Activated CD4-positive, alpha-beta T cell treated with anti-CD3 and anti-CD28 coated beads, Interleukin-2, amount 10 ng/mL, durations not matched to agents 24 days and 14 days (primary cell): ENCODE results near the gene GJD4. TPM values are rescaled to one million over a fixed set of nuclear protein-coding genes. Genes with fewer than 3 reads are reported as not detected.

Source experiments
- DNase-seq: peaks from one replicate; pipeline ENCODE4 v3.0.0; 2022
- H3K27ac Mint-ChIP-seq: one replicate; pipeline ENCODE4 v1.8.0; 2022; ENCODE audit warnings: mild to moderate bottlenecking, mixed read lengths
- H3K27me3 Mint-ChIP-seq: one replicate; pipeline ENCODE4 v1.8.0; 2022; ENCODE audit warnings: mixed read lengths
- H3K36me3 Mint-ChIP-seq: one replicate; pipeline ENCODE4 v1.8.0; 2022; ENCODE audit warnings: low read depth, mild to moderate bottlenecking, mixed read lengths
- H3K4me1 Mint-ChIP-seq: one replicate; pipeline ENCODE4 v1.8.0; 2021; ENCODE audit warnings: mixed read lengths
- H3K4me3 Mint-ChIP-seq: one replicate; pipeline ENCODE4 v1.8.0; 2022; ENCODE audit warnings: mild to moderate bottlenecking, moderate library complexity, mixed read lengths
- H3K9me3 Mint-ChIP-seq: one replicate; pipeline ENCODE4 v1.8.0; 2021; ENCODE audit warnings: mixed read lengths
- intact Hi-C: fragments of 100-400 bp; cut with micrococcal nuclease; formaldehyde crosslinking; loops from one replicate; pipeline ENCODE4 v1.15.1; 2023
- total RNA-seq: library from RNA; stranded (reverse); gene quantifications from 2 replicates; pipeline ENCODE4 v1.2.3, GENCODE V29; 2022

GJD4 gene, protein sequence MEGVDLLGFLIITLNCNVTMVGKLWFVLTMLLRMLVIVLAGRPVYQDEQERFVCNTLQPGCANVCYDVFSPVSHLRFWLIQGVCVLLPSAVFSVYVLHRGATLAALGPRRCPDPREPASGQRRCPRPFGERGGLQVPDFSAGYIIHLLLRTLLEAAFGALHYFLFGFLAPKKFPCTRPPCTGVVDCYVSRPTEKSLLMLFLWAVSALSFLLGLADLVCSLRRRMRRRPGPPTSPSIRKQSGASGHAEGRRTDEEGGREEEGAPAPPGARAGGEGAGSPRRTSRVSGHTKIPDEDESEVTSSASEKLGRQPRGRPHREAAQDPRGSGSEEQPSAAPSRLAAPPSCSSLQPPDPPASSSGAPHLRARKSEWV
- not detected in 2 replicates for total RNA-seq

DNA sequence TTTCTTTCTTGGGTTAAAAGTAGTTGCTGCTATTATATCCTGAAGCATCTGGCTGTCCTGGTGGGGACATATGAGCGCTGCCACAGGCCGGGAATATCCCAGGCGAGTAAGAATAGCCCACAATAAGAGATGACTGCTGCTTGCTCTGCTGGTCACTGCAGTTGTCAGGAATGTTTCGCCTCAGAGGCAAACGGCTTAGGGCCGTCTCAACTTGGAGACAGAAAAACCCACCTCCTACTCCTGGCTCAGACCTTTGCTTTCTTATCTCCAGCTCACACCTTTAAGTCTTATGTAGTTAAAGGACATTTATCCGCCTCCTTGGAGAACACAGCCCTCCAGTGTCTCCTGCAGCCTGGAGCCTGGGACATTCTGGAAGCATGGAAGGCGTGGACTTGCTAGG lies at the start of gene GJD4:
GJD4 (plus strand) TSS at position 151 of the 400 bp plus-strand sequence; CDS start at position 378, 227 bp downstream.
- Mint-ChIP-seq H3K36me3 (no peaks in the 10 kb centered on the region), H3K27me3 (peaks cover 34% of the 10 kb centered on the region), H3K4me3 (no peak within 1 kb of the TSS), H3K27ac (no peak within 1 kb of the TSS), H3K9me3 (peaks cover 6% of the 10 kb centered on the region), H3K4me1 (peaks cover 6% of the 10 kb centered on the region)
- intact Hi-C loops = no loop called here
- DNase-seq = no peak

DNA sequence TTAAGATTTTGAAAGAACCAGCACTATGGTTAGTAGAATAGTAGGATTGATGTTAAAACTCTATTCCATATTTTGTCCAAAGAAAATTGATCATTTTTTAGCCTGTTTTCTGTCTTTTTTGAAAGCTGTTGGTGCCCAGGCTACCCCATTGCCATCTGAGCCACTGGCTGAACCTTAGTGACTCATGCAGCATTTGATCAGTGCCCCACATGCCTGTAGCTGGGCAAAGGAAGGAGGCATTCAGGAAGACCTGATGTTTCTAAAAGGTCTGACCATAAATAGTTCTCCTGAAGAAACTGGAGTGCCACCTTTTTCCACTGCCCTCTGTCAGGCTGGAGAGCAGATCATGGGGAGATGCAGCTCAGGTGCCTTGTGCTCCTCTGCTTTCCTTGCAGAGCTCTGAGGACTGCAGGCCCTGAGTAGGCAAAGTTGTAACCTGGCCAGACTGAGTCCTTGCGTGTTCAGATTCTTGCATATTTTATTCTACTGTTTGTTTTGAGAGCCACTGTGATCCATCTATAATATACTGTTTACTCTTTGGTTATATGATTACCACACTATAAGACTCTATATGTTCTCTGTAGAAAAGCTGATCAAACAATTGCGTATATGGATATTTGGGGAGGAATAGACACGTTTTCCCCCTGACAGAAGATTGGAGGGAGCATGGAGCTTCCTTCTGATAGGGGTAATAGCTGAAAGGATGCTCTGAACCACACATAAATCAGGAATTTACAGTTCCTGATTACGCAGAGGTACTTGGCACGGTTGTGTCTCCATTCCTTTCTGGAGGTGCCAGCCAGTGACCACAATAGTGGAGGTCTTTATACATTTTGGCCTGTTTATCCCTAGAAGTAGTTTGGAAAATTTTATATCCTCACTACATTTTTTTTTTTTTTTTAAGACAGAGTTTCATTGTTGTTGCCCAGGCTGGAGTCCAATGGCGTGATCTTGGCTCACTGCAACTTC lies 48.9 kb upstream of the GJD4 start:
- Mint-ChIP-seq H3K4me3 (no peak overlapping the region), H3K27me3 (no peaks in the 10 kb centered on the region), H3K4me1 (peaks cover 3% of the 10 kb centered on the region), H3K9me3 (no peaks in the 10 kb centered on the region), H3K27ac (no peak overlapping the region), H3K36me3 (peaks cover 13% of the 10 kb centered on the region)
- no peak for DNase-seq
- intact Hi-C loops = no loop called here

DNA sequence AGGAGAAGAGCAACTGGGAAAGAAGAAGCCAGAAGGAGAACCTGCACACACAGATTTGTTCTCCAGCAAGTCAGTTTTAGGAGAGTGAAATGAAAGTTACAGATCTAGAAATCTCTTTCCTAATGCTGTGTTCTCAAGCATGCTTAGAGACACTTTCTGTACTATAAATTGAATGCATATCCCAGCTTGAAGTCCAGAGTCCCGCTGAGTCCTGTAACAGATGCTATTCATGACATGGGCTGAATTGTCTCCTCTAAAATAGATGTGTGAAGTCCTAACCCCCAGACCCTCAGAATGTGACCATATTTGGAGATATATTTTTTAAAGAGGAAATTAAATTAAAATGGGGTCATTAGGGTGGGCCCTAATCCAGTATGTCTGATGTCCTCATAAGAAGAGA lies 46.9 kb upstream of the GJD4 start:
- DNase-seq = no peak
- H3K9me3 Mint-ChIP-seq = no peaks in the 10 kb centered on the region
- no peak overlapping the region for H3K4me3 Mint-ChIP-seq
- peaks cover 5% of the 10 kb centered on the region for H3K4me1 Mint-ChIP-seq
- no peak overlapping the region for H3K27ac Mint-ChIP-seq
- H3K36me3 Mint-ChIP-seq = peaks cover 11% of the 10 kb centered on the region
- H3K27me3 Mint-ChIP-seq = no peaks in the 10 kb centered on the region
- intact Hi-C loops = no loop called here

DNA sequence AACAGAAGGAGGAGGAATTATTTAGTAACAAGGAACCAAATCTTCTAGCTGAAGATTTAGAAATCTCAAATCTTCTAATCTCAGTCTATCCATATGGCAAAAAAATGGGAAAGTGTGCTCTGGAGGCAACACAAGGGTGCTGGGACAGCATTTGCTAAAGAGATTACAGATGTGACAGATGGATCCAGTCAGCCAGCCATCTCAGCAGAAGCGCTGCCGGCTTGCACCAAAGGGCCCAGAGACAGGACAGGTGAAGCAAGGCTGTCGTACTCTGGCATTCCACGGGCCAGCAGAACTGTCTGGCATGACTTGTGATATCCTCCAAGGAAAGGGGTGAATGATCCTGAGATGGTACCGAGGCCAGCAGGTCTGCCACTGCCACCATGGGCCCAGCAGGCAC lies 45.7 kb upstream of the GJD4 start:
- no peak overlapping the region for H3K27ac Mint-ChIP-seq

DNA sequence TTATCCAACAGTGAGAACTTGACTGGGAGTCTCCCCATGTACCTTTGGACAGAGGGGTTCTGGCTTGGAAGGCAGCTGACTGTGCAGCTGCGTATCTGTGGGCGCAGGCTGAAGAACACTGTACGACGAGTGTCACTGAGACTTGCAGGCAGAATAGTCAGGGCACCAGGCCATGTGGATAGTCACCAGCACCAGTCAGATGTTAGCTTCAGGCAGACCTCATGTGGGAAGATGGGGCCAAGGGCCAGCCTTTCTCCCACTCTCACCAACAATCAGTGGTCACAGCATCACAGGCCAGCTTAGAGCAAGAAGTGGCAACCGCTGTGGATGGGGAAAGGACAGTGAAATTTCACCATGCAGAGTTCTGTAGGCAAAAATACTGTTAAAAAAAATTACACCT lies 43.4 kb upstream of the GJD4 start:
- no peak overlapping the region for H3K4me3 Mint-ChIP-seq
- H3K36me3 Mint-ChIP-seq = peaks cover 14% of the 10 kb centered on the region
- H3K27me3 Mint-ChIP-seq = no peaks in the 10 kb centered on the region
- intact Hi-C loops = loop anchor here (10.0 kb wide), 3 partner anchors 207 to 437 kb away; partner anchors contain the start of gene CREM
- H3K9me3 Mint-ChIP-seq = no peaks in the 10 kb centered on the region
- H3K4me1 Mint-ChIP-seq = peaks cover 10% of the 10 kb centered on the region
- no peak for DNase-seq
- H3K27ac Mint-ChIP-seq = peak overlapping the region; percentile 40

More for the DNA sequence above, 45.7 kb upstream of the GJD4 start:
- intact Hi-C loops = no loop called here
- peaks cover 8% of the 10 kb centered on the region for H3K4me1 Mint-ChIP-seq
- no peak for DNase-seq
- no peaks in the 10 kb centered on the region for H3K9me3 Mint-ChIP-seq
- peaks cover 11% of the 10 kb centered on the region for H3K36me3 Mint-ChIP-seq
- no peak overlapping the region for H3K4me3 Mint-ChIP-seq
- H3K27me3 Mint-ChIP-seq = no peaks in the 10 kb centered on the region

DNA sequence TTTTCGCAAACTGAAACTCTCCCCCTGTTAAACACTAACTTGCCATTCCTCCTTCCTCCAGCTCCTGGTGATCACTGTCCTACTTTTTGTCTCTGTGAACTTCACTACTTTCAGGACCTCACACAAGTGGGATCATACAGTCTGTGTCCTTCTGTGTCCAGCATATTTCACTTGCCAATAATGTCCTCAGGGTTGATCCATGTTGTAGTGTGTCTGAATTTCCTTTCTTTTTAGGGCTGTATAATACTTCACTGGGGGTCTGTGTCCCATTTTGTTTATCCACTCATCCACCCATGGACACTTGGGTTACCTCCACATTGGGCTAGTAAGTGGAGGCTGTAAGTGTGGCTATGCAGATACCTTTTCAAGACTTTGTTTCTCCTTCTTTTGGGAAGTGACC lies 42.7 kb upstream of the GJD4 start:
- no peak overlapping the region for H3K4me3 Mint-ChIP-seq
- DNase-seq = no peak
- peaks cover 14% of the 10 kb centered on the region for H3K36me3 Mint-ChIP-seq
- no peak overlapping the region for H3K27ac Mint-ChIP-seq
- H3K9me3 Mint-ChIP-seq = no peaks in the 10 kb centered on the region
- H3K27me3 Mint-ChIP-seq = no peaks in the 10 kb centered on the region
- intact Hi-C loops = loop anchor here (10.0 kb wide), 3 partner anchors 208 to 438 kb away; partner anchors contain the start of gene CREM
- peaks cover 10% of the 10 kb centered on the region for H3K4me1 Mint-ChIP-seq

DNA sequence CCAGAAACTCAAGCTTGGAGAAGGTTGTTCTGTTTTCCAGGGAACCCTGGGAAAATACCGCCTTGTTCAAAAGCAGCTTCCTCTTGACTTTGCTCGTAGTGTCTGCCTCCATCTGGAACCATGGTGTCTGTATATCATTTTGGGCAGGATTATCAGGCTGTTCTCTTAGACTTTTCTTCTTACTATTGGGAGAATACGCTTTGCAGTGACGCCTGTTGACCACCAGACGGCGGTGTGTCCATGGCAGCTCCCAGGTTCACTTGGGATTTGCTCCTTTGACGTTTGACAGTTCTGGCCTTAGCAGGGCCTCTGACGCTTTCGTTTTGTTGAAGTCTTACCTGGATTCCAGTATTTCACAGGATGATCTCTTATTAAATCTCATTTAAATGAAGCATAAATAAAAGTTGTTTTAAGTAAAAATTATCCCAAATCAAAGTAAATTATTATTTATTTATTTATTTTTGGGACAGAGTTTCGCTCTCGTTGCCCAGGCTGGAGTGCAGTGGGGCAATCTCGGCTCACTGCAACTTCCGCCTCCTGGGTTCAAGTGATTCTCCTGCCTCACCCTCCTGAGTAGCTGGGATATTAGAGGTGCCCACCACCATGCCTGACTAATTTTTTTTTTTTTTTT lies 41.8 kb upstream of the GJD4 start:
- H3K27ac Mint-ChIP-seq = peak overlapping the region; percentile 66
- no peaks in the 10 kb centered on the region for H3K9me3 Mint-ChIP-seq
- no peak overlapping the region for H3K4me3 Mint-ChIP-seq
- peaks cover 14% of the 10 kb centered on the region for H3K36me3 Mint-ChIP-seq
- intact Hi-C loops = loop anchor here (10.0 kb wide), 3 partner anchors 209 to 439 kb away; partner anchors contain the start of gene CREM
- peaks cover 10% of the 10 kb centered on the region for H3K4me1 Mint-ChIP-seq
- H3K27me3 Mint-ChIP-seq = no peaks in the 10 kb centered on the region
- peak; percentile 81 for DNase-seq

DNA sequence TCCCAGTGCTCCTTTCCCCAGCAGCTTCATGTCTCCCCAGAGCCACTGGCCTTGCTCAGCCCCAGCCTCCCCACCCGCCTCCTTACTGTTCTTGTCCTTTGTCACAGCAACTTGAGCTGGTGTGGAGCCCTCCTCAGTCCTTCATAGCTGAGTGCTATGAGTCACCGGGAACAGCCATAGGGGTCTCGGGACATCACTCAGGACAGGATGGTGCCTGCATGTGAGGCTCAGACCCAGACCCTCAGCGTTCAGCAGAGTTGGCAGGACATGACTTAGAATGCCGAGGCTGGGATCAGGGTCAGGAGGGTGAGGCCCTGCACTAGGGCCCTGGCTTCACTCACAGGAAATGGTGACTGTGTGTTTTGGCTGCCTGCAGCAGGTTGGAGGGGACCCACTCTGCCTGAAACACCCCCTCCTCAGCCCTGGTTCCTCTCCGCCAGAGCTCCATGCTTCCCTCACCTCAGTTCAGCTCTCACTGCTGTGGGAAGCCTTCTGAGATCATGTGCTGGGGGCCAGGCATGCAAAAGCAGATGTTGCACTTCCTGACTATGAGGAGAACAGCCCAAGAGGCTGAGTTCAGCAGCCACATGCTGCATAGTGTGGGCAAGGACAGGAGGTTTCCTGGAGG lies 40.7 kb upstream of the GJD4 start:
- H3K27ac Mint-ChIP-seq = peak overlapping the region; percentile 15
- H3K36me3 Mint-ChIP-seq = peaks cover 16% of the 10 kb centered on the region
- no peaks in the 10 kb centered on the region for H3K9me3 Mint-ChIP-seq
- intact Hi-C loops = loop anchor here (10.0 kb wide), 3 partner anchors 210 to 440 kb away; partner anchors contain the start of gene CREM
- H3K4me1 Mint-ChIP-seq = peaks cover 10% of the 10 kb centered on the region
- no peak overlapping the region for H3K4me3 Mint-ChIP-seq
- no peaks in the 10 kb centered on the region for H3K27me3 Mint-ChIP-seq
- no peak for DNase-seq

DNA sequence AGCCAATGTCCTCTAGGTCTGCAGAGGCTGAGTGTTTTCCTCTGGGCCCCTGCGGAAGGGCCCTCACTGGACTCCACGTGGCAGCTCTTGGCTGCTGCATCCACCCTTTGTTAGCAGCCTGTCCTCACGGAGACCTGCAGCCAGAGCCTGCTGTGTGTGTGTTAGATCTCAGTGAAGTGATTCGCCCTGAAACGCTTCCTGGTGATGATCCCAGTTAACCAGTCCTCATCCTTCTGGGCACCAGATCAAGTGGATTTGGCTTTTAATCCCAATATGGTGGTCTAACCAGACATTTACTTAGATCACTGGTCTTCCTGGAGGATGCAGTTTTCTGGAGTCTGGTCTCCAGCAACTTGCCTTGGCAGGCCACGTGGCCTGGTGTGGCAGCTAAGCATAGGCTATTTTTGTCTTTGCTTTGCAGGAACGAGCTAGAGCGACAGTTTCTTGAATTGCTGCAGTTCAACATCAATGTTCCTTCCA lies 39.5 kb upstream of the GJD4 start:
- no peak overlapping the region for H3K4me3 Mint-ChIP-seq
- intact Hi-C loops = loop anchor here (10.0 kb wide), 3 partner anchors 211 to 441 kb away; partner anchors contain the start of gene CREM
- peak overlapping the region; percentile 53 for H3K27ac Mint-ChIP-seq

DNA sequence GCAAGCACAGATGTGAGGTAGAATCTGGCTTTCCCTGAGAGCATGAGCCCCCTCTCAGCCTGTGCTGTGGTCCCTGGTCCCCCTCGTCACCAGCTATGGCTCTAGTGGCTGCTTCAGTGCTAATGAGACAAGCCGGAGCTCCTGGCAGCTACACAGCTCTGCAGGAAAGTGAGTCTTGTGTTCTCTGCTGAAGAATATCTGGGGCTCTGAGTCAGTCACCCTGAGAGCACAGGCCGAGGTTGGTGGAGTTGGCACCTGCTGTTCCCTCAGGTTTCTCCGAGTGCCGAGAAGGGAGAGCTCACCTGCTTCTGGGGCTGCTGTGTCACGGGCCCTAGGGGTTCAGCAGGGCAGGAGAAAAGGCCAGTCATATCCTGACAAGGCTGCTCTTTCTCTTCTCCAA lies 37.2 kb upstream of the GJD4 start:
- peaks cover 23% of the 10 kb centered on the region for H3K36me3 Mint-ChIP-seq
- peaks cover 10% of the 10 kb centered on the region for H3K4me1 Mint-ChIP-seq
- no peak for DNase-seq
- no peaks in the 10 kb centered on the region for H3K9me3 Mint-ChIP-seq
- no peak overlapping the region for H3K4me3 Mint-ChIP-seq
- H3K27me3 Mint-ChIP-seq = no peaks in the 10 kb centered on the region
- no peak overlapping the region for H3K27ac Mint-ChIP-seq
- intact Hi-C loops = loop anchor here (10.0 kb wide), 3 partner anchors 213 to 443 kb away; partner anchors contain the start of gene CREM

More for the DNA sequence above, 39.5 kb upstream of the GJD4 start:
- Mint-ChIP-seq H3K9me3 (no peaks in the 10 kb centered on the region), H3K27me3 (no peaks in the 10 kb centered on the region), H3K4me1 (peaks cover 10% of the 10 kb centered on the region), H3K36me3 (peaks cover 13% of the 10 kb centered on the region)
- DNase-seq = no peak

DNA sequence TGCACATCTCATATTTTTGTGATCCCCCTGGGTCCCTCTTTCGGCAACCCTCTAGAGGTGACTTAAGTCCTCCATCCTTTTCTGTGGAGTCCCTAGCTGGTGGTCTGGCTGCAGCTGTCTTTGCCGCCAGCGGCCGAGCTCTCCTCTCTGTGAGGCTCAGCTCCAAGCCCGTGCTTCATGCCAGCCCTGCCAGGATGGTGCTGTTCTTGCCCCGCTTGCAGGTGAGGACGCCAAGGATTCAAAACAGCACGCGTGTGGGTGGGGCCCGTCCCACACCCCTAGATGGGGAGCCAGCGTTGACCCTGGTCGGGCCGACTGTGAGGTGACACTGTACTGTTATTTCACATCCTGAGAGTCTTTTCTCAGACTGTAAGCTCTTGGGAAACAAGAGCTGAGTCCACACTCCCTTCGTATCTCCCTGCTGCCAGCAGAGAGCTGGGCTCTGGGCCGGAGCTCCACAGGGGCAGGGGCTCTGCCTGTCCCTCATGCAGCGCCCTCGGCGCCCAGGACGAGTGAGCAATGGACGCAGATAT lies 36.6 kb upstream of the GJD4 start:
- Mint-ChIP-seq H3K27me3 (no peaks in the 10 kb centered on the region), H3K36me3 (peaks cover 23% of the 10 kb centered on the region), H3K9me3 (no peaks in the 10 kb centered on the region), H3K27ac (no peak overlapping the region), H3K4me3 (no peak overlapping the region), H3K4me1 (peaks cover 7% of the 10 kb centered on the region)
- DNase-seq = no peak
- intact Hi-C loops = loop anchor here (10.0 kb wide), 3 partner anchors 214 to 444 kb away; partner anchors contain the start of gene CREM

DNA sequence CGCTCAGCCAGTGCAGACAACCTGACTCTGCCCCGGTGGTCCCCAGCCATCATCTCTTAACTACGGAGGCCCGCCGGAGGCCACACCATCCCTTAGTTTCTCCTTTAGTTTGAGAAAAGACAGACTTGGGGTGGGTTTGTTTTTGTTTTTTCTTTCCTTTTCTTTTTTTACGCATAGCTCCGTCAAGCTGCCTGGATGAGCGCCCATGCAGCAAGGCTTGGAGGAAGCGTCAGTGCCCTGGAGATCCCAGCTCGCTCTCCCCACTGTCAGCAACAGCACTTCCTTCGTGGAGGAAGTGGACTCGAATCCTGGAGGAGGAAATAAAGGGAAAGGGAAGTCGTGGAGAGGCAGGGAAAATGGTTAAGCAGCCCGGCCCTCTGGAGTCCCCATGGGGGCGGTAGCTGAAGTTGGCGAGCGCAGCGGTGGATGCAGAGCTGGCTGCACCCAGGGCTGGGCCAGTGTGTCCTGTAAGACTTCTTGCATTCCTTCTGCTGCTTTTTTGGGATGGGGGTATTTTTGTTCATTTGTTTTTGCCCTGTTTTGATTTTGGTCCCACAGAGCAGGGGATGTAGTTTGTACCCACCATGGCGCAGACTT lies 35.9 kb upstream of the GJD4 start:
- intact Hi-C loops = loop anchor here (10.0 kb wide), 3 partner anchors 214 to 444 kb away; partner anchors contain the start of gene CREM
- Mint-ChIP-seq H3K27ac (no peak overlapping the region), H3K36me3 (peaks cover 27% of the 10 kb centered on the region), H3K27me3 (no peaks in the 10 kb centered on the region), H3K4me1 (peaks cover 6% of the 10 kb centered on the region), H3K4me3 (no peak overlapping the region), H3K9me3 (no peaks in the 10 kb centered on the region)
- DNase-seq = no peak
